CD4-positive, alpha-beta T cell (primary cell): Measurements from ENCODE around the gene RGS17. TPM values are rescaled to one million over a fixed set of nuclear protein-coding genes. Genes with fewer than 3 reads are reported as not detected.

Experiments used
- ATAC-seq: fragments of 200-7000 bp; cut with Tn5 transposase; one replicate; pipeline ENCODE4 v1.10.0; 2022; ENCODE audit warnings: mild to moderate bottlenecking; ENCODE audit not compliant: poor library complexity
- CTCF ChIA-PET: fragments of 350-600 bp; sonication (Branson Sonifier 250); formaldehyde crosslinking; loops from one replicate; lab custom pipeline; 2021; ENCODE audit warnings: antibody characterized with exemption, inconsistent platforms; lab: Charles Lee
- POLR2A ChIA-PET: fragments of 350-600 bp; sonication (Branson Sonifier 250); formaldehyde crosslinking; loops from one replicate; lab custom pipeline; 2021; ENCODE audit warnings: antibody characterized with exemption, inconsistent platforms; lab: Charles Lee
- DNase-seq, 14 experiments: peaks; one replicate each; pipeline ENCODE4 v3.0.0-alpha.2; 2013 to 2020; ENCODE audit warnings: mixed read lengths in 2 of 14
- H3K27ac ChIP-seq, 2 donors: one replicate each; pipeline versions ENCODE4 v1.5.1 to v1.7.0; 2013; ENCODE audit warnings: low read length in 2 of 2, low read depth in 1 of 2, mild to moderate bottlenecking in 1 of 2
- H3K27me3 ChIP-seq, 2 experiments: 1 replicate in 1 of 2; 2 replicates in 1 of 2; pipeline versions ENCODE4 v1.6.1 to v1.7.0; 2013; ENCODE audit warnings: low read length in 2 of 2, control low read depth in 1 of 2, mild to moderate bottlenecking in 1 of 2, moderate library complexity in 1 of 2; ENCODE audit not compliant: insufficient read depth in 2 of 2, control insufficient read depth in 1 of 2
- H3K36me3 ChIP-seq: one replicate; pipeline ENCODE4 v1.6.1; 2013; ENCODE audit warnings: low read length, control low read depth; ENCODE audit not compliant: insufficient read depth
- H3K4me1 ChIP-seq: one replicate; pipeline ENCODE4 v1.6.1; 2013; ENCODE audit warnings: low read length, control low read depth; ENCODE audit not compliant: insufficient read depth
- H3K4me3 ChIP-seq: one replicate; pipeline ENCODE4 v1.5.1; 2013; ENCODE audit warnings: mild to moderate bottlenecking, low read length, moderate library complexity
- H3K9me3 ChIP-seq, 2 experiments: 1 replicate in 1 of 2; 2 replicates in 1 of 2; pipeline versions ENCODE4 v1.6.1 to v1.7.0; 2013; ENCODE audit warnings: low read length in 2 of 2, mild to moderate bottlenecking in 2 of 2, control low read depth in 1 of 2, moderate library complexity in 1 of 2; ENCODE audit not compliant: control insufficient read depth in 1 of 2, insufficient read depth in 1 of 2
- H3K27ac Mint-ChIP-seq: one replicate; pipeline ENCODE4 v1.8.0; 2020; ENCODE audit warnings: mixed read lengths
- H3K27me3 Mint-ChIP-seq: one replicate; pipeline ENCODE4 v1.8.0; 2021; ENCODE audit warnings: mixed read lengths
- H3K36me3 Mint-ChIP-seq: one replicate; pipeline ENCODE4 v1.8.0; 2021; ENCODE audit warnings: low read depth, mixed read lengths
- H3K4me1 Mint-ChIP-seq: one replicate; pipeline ENCODE4 v1.8.0; 2021; ENCODE audit warnings: low read depth, mixed read lengths
- H3K4me3 Mint-ChIP-seq: one replicate; pipeline ENCODE4 v1.8.0; 2020; ENCODE audit warnings: mild to moderate bottlenecking, mixed read lengths
- H3K9me3 Mint-ChIP-seq: one replicate; pipeline ENCODE4 v1.8.0; 2020; ENCODE audit warnings: mixed read lengths
- CTCF ChIP-seq: fragments of 200-600 bp; IDR thresholded peaks from one replicate; pipeline ENCODE4 v1.8.0; 2022; ENCODE audit warnings: antibody characterized with exemption, mild to moderate bottlenecking
- intact Hi-C, 2 experiments: fragments of 100-400 bp; cut with DNase I in 1 of 2; cut with micrococcal nuclease in 1 of 2; formaldehyde crosslinking; loops; one replicate each; pipeline versions ENCODE4 v1.15.1 to v1.9.0; 2023 to 2025; cut with DNase I, micrococcal nuclease
- total RNA-seq, 174 experiments: library from RNA in 2 of 174; stranded (reverse) in 2 of 174; gene quantifications; one replicate each; pipeline ENCODE4 v1.2.3 and lab custom pipeline; 2021 to 2026

RGS17 gene
- total RNA-seq, 2 experiments from 2014 or later = not detected

GRCh38 chr6:153028286-153028685, 102.8 kb downstream of the RGS17 start:
- no peaks in the 10 kb centered on the region for H3K4me1 Mint-ChIP-seq
- H3K27ac Mint-ChIP-seq = no peak overlapping the region
- no peaks in the 10 kb centered on the region for H3K27me3 ChIP-seq
- no peak for DNase-seq
- no peak overlapping the region for H3K4me3 Mint-ChIP-seq
- H3K36me3 Mint-ChIP-seq = no peaks in the 10 kb centered on the region
- ChIA-PET CTCF (no interaction called here), POLR2A (no interaction called here)
- no peaks in the 10 kb centered on the region for H3K9me3 Mint-ChIP-seq
- H3K27ac ChIP-seq = no peak overlapping the region
- ATAC-seq = no peak
- no peaks in the 10 kb centered on the region for H3K9me3 ChIP-seq
- no peaks in the 10 kb centered on the region for H3K36me3 ChIP-seq
- TF ChIP-seq CTCF = no peak
- H3K4me3 ChIP-seq = no peak overlapping the region
- intact Hi-C loops = loop anchor here in 1 of 2 experiments (10.0 kb wide), 1 partner anchor 543 kb away; no protein-coding TSS in a partner anchor
- H3K27me3 Mint-ChIP-seq = peaks cover 61% of the 10 kb centered on the region
- H3K4me1 ChIP-seq = peaks cover 5% of the 10 kb centered on the region

- POLR2A ChIA-PET = no interaction called here
- intact Hi-C loops = loop anchor here in 1 of 2 experiments (10.0 kb wide), 1 partner anchor 543 kb away; no protein-coding TSS in a partner anchor
Measured at GRCh38 chr6:153027480-153027879, 103.6 kb downstream of the RGS17 start.

GRCh38 chr6:153024709-153025017, 106.4 kb downstream of the RGS17 start:
- Mint-ChIP-seq H3K27ac (no peak overlapping the region), H3K4me3 (no peak overlapping the region), H3K9me3 (no peaks in the 10 kb centered on the region), H3K27me3 (peaks cover 56% of the 10 kb centered on the region), H3K4me1 (no peaks in the 10 kb centered on the region), H3K36me3 (no peaks in the 10 kb centered on the region)
- Histone ChIP-seq H3K36me3 (no peaks in the 10 kb centered on the region), H3K27ac (no peak overlapping the region), H3K9me3 (no peaks in the 10 kb centered on the region), H3K4me3 (no peak overlapping the region), H3K4me1 (peaks cover 5% of the 10 kb centered on the region), H3K27me3 (no peaks in the 10 kb centered on the region)
- intact Hi-C loops = loop anchor here (1.0 to 10.0 kb wide), 2 partner anchors 160 to 540 kb away; no protein-coding TSS in a partner anchor
- TF ChIP-seq CTCF = peak; percentile 45
- CTCF ChIA-PET = interaction anchor here (0.8 kb wide), 1 partner anchor 29 kb away, joined by 3 read pairs; no protein-coding TSS in a partner anchor
- POLR2A ChIA-PET = no interaction called here
- DNase-seq (no peak), ATAC-seq (no peak)

More at GRCh38 chr6:153027480-153027879, 103.6 kb downstream of the RGS17 start:
- no peaks in the 10 kb centered on the region for H3K27me3 ChIP-seq
- ATAC-seq (no peak), DNase-seq (no peak)
- H3K4me3 ChIP-seq = no peak overlapping the region
- no peak for TF ChIP-seq CTCF
- H3K36me3 ChIP-seq = no peaks in the 10 kb centered on the region
- Mint-ChIP-seq H3K27me3 (peaks cover 64% of the 10 kb centered on the region), H3K4me1 (no peaks in the 10 kb centered on the region), H3K9me3 (no peaks in the 10 kb centered on the region), H3K27ac (no peak overlapping the region), H3K4me3 (no peak overlapping the region), H3K36me3 (no peaks in the 10 kb centered on the region)
- CTCF ChIA-PET = no interaction called here
- peaks cover 5% of the 10 kb centered on the region for H3K4me1 ChIP-seq
- no peaks in the 10 kb centered on the region for H3K9me3 ChIP-seq
- no peak overlapping the region for H3K27ac ChIP-seq
